Adrenal gland (tissue), 5 donors: ENCODE results near the gene KLF15.

Experiments used
- POLR2A ChIP-seq, 2 donors: fragments of 450-650 bp; IDR thresholded peaks; one replicate each; pipeline ENCODE4 v1.6.1; 2017; ENCODE audit warnings: antibody characterized with exemption in 2 of 2, mild to moderate bottlenecking in 2 of 2, moderate library complexity in 1 of 2
- TF ChIP-seq, protein P1 (sequence below), 6 experiments: fragments of 450-650 bp in 4 of 6; fragments of 200-600 bp in 2 of 6; sonication (generic) in 1 of 6; IDR thresholded peaks; 1 replicate in 5 of 6; 2 replicates in 1 of 6; pipeline versions ENCODE4 v1.5.1 to v1.8.0; 2016 to 2021; ENCODE audit warnings: antibody characterized with exemption in 6 of 6, mild to moderate bottlenecking in 2 of 6, moderate library complexity in 1 of 6
- donor health status: DM: no; HTN: no; CAD: no.

- TF ChIP-seq, protein P1, sequence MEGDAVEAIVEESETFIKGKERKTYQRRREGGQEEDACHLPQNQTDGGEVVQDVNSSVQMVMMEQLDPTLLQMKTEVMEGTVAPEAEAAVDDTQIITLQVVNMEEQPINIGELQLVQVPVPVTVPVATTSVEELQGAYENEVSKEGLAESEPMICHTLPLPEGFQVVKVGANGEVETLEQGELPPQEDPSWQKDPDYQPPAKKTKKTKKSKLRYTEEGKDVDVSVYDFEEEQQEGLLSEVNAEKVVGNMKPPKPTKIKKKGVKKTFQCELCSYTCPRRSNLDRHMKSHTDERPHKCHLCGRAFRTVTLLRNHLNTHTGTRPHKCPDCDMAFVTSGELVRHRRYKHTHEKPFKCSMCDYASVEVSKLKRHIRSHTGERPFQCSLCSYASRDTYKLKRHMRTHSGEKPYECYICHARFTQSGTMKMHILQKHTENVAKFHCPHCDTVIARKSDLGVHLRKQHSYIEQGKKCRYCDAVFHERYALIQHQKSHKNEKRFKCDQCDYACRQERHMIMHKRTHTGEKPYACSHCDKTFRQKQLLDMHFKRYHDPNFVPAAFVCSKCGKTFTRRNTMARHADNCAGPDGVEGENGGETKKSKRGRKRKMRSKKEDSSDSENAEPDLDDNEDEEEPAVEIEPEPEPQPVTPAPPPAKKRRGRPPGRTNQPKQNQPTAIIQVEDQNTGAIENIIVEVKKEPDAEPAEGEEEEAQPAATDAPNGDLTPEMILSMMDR (IDR thresholded peaks at IDR 0.05) = no peak
- no peak for TF ChIP-seq POLR2A (IDR thresholded peaks at IDR 0.05)
Observed at GRCh38 chr3:126369490-126369889, 12.3 kb upstream of the KLF15 start.
